Spleen (tissue), 7 donors: ENCODE results near the gene GALNT18.

ENCODE experiments used
- CTCF ChIP-seq, 11 experiments: fragments of 200-600 bp in 7 of 11; fragments of 450-650 bp in 4 of 11; sonication (generic) in 4 of 11; IDR thresholded peaks in 8 of 11; conservative IDR thresholded peaks in 3 of 11; 1 replicate in 7 of 11; 2 replicates in 4 of 11; pipeline versions ENCODE4 v1.4.0 to v1.8.0; 2016 to 2021; ENCODE audit warnings: antibody characterized with exemption in 11 of 11, inconsistent platforms in 4 of 11, mild to moderate bottlenecking in 1 of 11
- POLR2A ChIP-seq, 3 donors: fragments of 450-650 bp; IDR thresholded peaks; one replicate each; pipeline ENCODE4 v1.5.1; 2017; ENCODE audit warnings: antibody characterized with exemption in 3 of 3, mild to moderate bottlenecking in 1 of 3
- POLR2AphosphoS5 ChIP-seq, 3 donors: sonication (generic); formaldehyde crosslinking; IDR thresholded peaks; one replicate each; pipeline ENCODE4 v1.5.1; 2017; ENCODE audit warnings: antibody characterized with exemption in 3 of 3
- donor health status: DM: no; HTN: no; CAD: no; lungs with moderate emphysema.
- donor health status: DM: no; HTN: no; CAD: no.
- donor health status: DM: no; HTN: no; CAD: no.

GRCh38 chr11:11304550-11304949 is 317.3 kb downstream of the GALNT18 start:
- TF ChIP-seq CTCF (IDR thresholded peaks at IDR 0.05 in 8 of 11, conservative IDR thresholded peaks at IDR 0.05 in 3 of 11) (no peak), POLR2A (IDR thresholded peaks at IDR 0.05) (no peak), POLR2AphosphoS5 (IDR thresholded peaks at IDR 0.05) (no peak)
